HCT116 (cell line): Measurements from ENCODE around the gene EVA1A. TPM values are rescaled to one million over a fixed set of nuclear protein-coding genes. Genes with fewer than 3 reads are reported as not detected.
"Not testable (repeated sequence)": the region's sequence is repeated elsewhere in the genome, so short reads cannot be mapped to it uniquely, and the experiment has no call there.

Experiments used
- ATAC-seq: fragments of 200-7000 bp; cut with Tn5 transposase; 2 replicates; pipeline ENCODE4 v1.9.1; 2020; ENCODE audit warnings: mild to moderate bottlenecking, moderate library complexity
- BruUV-seq: library from RNA; stranded (reverse); fragments of 400-500 nt; replicated peaks from 2 replicates; lab custom pipeline; 2021; lab: Mats Ljungman, UMichigan
- CTCF ChIA-PET: fragments of 300-600 bp; sonication (Branson Sonifier 250); formaldehyde crosslinking; loops from one replicate; lab custom pipeline; 2021; ENCODE audit warnings: antibody characterized with exemption; lab: Charles Lee
- POLR2A ChIA-PET: fragments of 300-600, 350-600 bp; sonication (Branson Sonifier 250); formaldehyde crosslinking; loops from one replicate; lab custom pipeline; 2021; ENCODE audit warnings: antibody characterized with exemption; lab: Charles Lee
- RAD21 ChIA-PET, 2 experiments: fragments of 300-600 bp; sonication (Branson Sonifier 250); formaldehyde crosslinking; loops; one replicate each; lab custom pipeline; 2023; ENCODE audit warnings: low total read pairs in 2 of 2; ENCODE audit not compliant: uncharacterized antibody in 2 of 2, unreplicated experiment in 2 of 2, low non-redundant PET in 1 of 2; lab: Charles Lee
- DNase-seq: peaks from one replicate; pipeline ENCODE4 v3.0.0-alpha.2; 2010; ENCODE audit warnings: low read depth, low spot score
- H2AFZ ChIP-seq: fragments of 200-600 bp; shearing (Covaris generic), sonication (generic); 2 replicates; pipeline ENCODE4 v1.6.1; 2017; ENCODE audit warnings: low read depth, mixed run types, mixed read lengths, antibody characterized with exemption, low read length; ENCODE audit not compliant: poor library complexity, severe bottlenecking
- H3K27ac ChIP-seq: 2 replicates; pipeline ENCODE4 v1.5.1; 2012; ENCODE audit warnings: low read depth, low read length
- H3K27me3 ChIP-seq: fragments of 200-600 bp; sonication (generic); 2 replicates; pipeline ENCODE4 v1.6.1; 2016; ENCODE audit warnings: mixed run types, low read length, mixed read lengths; ENCODE audit not compliant: insufficient read depth
- H3K36me3 ChIP-seq, 2 experiments: fragments of 200-500 bp in 1 of 2; fragments of 200-600 bp in 1 of 2; sonication (Bioruptor generic) in 1 of 2; sonication (generic) in 1 of 2; 2 replicates each; pipeline versions ENCODE4 v1.5.1 to v1.6.1; 2014 to 2016; ENCODE audit warnings: low read length in 2 of 2, inconsistent platforms in 1 of 2, mixed read lengths in 1 of 2, mixed run types in 1 of 2; ENCODE audit not compliant: insufficient read depth in 2 of 2, control insufficient read depth in 1 of 2
- H3K4me1 ChIP-seq, 2 experiments: fragments of 200-600 bp in 1 of 2; sonication (generic) in 1 of 2; 2 replicates each; pipeline versions ENCODE4 v1.5.1 to v1.6.1; 2012 to 2017; ENCODE audit warnings: low read length in 2 of 2, inconsistent platforms in 1 of 2, mild to moderate bottlenecking in 1 of 2, mixed read lengths in 1 of 2, mixed run types in 1 of 2, moderate library complexity in 1 of 2; ENCODE audit not compliant: insufficient read depth in 2 of 2, control insufficient read depth in 1 of 2
- H3K4me2 ChIP-seq: fragments of 200-600 bp; sonication (generic); 2 replicates; pipeline ENCODE4 v1.6.1; 2017; ENCODE audit warnings: mixed run types, low read length, mixed read lengths
- H3K4me3 ChIP-seq, 2 experiments: fragments of 200-600 bp in 1 of 2; sonication (generic) in 1 of 2; replicated peaks in 1 of 2; 2 replicates each; pipeline ENCODE4 v1.5.1; 2011 to 2016; ENCODE audit warnings: low read length in 2 of 2, control low read depth in 1 of 2, low read depth in 1 of 2, mild to moderate bottlenecking in 1 of 2, mixed read lengths in 1 of 2, mixed run types in 1 of 2
- H3K79me2 ChIP-seq: fragments of 200-600 bp; sonication (generic); 2 replicates; pipeline ENCODE4 v1.6.1; 2017; ENCODE audit warnings: mild to moderate bottlenecking, mixed run types, low read length, moderate library complexity, mixed read lengths; ENCODE audit not compliant: insufficient read depth
- H3K9ac ChIP-seq: fragments of 200-600 bp; sonication (generic); 2 replicates; pipeline ENCODE4 v1.6.1; 2016; ENCODE audit warnings: low read length, mixed read lengths
- H3K9me2 ChIP-seq: fragments of 200-600 bp; sonication (generic), shearing (Covaris generic); 2 replicates; pipeline ENCODE4 v1.6.1; 2017; ENCODE audit warnings: mixed run types, mild to moderate bottlenecking, moderate library complexity; ENCODE audit not compliant: insufficient read depth
- H3K9me3 ChIP-seq, 2 experiments: fragments of 200-500 bp in 1 of 2; fragments of 200-600 bp in 1 of 2; sonication (Bioruptor generic) in 1 of 2; sonication (generic) in 1 of 2; 2 replicates each; pipeline ENCODE4 v1.6.1; 2014 to 2017; ENCODE audit warnings: low read length in 2 of 2, mixed read lengths in 2 of 2, inconsistent platforms in 1 of 2, low read depth in 1 of 2, mild to moderate bottlenecking in 1 of 2, mixed run types in 1 of 2, moderate library complexity in 1 of 2; ENCODE audit not compliant: control insufficient read depth in 1 of 2, insufficient read depth in 1 of 2
- H4K20me1 ChIP-seq: fragments of 200-600 bp; sonication (generic), shearing (Covaris generic); 2 replicates; pipeline ENCODE4 v1.6.1; 2017; ENCODE audit warnings: mixed run types, mild to moderate bottlenecking, moderate library complexity; ENCODE audit not compliant: insufficient read depth
- EGR1 ChIP-seq: IDR thresholded peaks from 2 replicates; pipeline ENCODE4 v1.6.1; 2012; ENCODE audit warnings: low read depth
- ELF1 ChIP-seq: IDR thresholded peaks from 2 replicates; pipeline ENCODE4 v1.6.1; 2012; ENCODE audit warnings: low read depth, borderline replicate concordance
- EZH2 ChIP-seq: fragments of 200-600 bp; sonication (generic); IDR thresholded peaks from 2 replicates; pipeline ENCODE4 v1.6.1; 2017; ENCODE audit warnings: antibody characterized with exemption, mixed run types
- EZH2phosphoT487 ChIP-seq: fragments of 200-600 bp; IDR thresholded peaks from 2 replicates; pipeline ENCODE4 v1.6.1; 2018; ENCODE audit warnings: antibody characterized with exemption, borderline replicate concordance
- JUND ChIP-seq: IDR thresholded peaks from 2 replicates; pipeline ENCODE4 v1.6.1; 2012
- MAX ChIP-seq: IDR thresholded peaks from 2 replicates; pipeline ENCODE4 v1.6.1; 2012
- POLR2A ChIP-seq: IDR thresholded peaks from 2 replicates; pipeline ENCODE4 v1.7.0; 2011; ENCODE audit warnings: borderline replicate concordance; ENCODE audit not compliant: insufficient read depth, insufficient read length; ENCODE audit errors: extremely low read depth
- POLR2AphosphoS5 ChIP-seq: IDR thresholded peaks from 2 replicates; pipeline ENCODE4 v1.6.1; 2011; ENCODE audit warnings: mild to moderate bottlenecking, low read depth, low read length, moderate library complexity
- RAD21 ChIP-seq: IDR thresholded peaks from 2 replicates; pipeline ENCODE4 v1.6.1; 2012; ENCODE audit warnings: low read depth, mild to moderate bottlenecking
- ZFX ChIP-seq: fragments of 450-650 bp; IDR thresholded peaks from 2 replicates; pipeline ENCODE4 v1.6.1; 2017
- ZNF274 ChIP-seq: fragments of 200-500 bp; sonication (Bioruptor generic); IDR thresholded peaks from 2 replicates; pipeline ENCODE4 v1.6.1; 2014; ENCODE audit warnings: mild to moderate bottlenecking, low read depth, low read length, inconsistent platforms
- intact Hi-C: fragments of 100-400 bp; cut with micrococcal nuclease; formaldehyde crosslinking; loops from 2 replicates; pipeline ENCODE4 v1.10.0; 2022
- total RNA-seq: library from RNA; stranded (reverse); gene quantifications from one replicate; pipeline ENCODE4 v1.2.1, GENCODE V29; 2021; ENCODE audit not compliant: unreplicated experiment
- TF ChIP-seq, protein P1 (sequence below): IDR thresholded peaks from 2 replicates; pipeline ENCODE4 v1.6.1; 2012
- TF ChIP-seq, protein P2 (sequence below), 3 experiments: fragments of 200-600 bp in 1 of 3; sonication (generic) in 1 of 3; IDR thresholded peaks in 2 of 3; conservative IDR thresholded peaks in 1 of 3; 2 replicates each; pipeline ENCODE4 v1.5.1; 2012 to 2017; ENCODE audit warnings: low read depth in 2 of 3, low read length in 2 of 3, antibody characterized with exemption in 1 of 3, borderline replicate concordance in 1 of 3, control low read depth in 1 of 3, mild to moderate bottlenecking in 1 of 3, mixed read lengths in 1 of 3, mixed run types in 1 of 3, moderate library complexity in 1 of 3; ENCODE audit not compliant: insufficient read depth in 1 of 3

The EVA1A gene
- total RNA-seq, 1 experiment from 2014 or later: 2.8 TPM

GRCh38 chr2:75482398-75482797 lies 78.3 kb downstream of the EVA1A start (continued):
- TF ChIP-seq MAX: no peak
- no peak for TF ChIP-seq ELF1
- no peak for TF ChIP-seq RAD21
- TF ChIP-seq, protein P1, sequence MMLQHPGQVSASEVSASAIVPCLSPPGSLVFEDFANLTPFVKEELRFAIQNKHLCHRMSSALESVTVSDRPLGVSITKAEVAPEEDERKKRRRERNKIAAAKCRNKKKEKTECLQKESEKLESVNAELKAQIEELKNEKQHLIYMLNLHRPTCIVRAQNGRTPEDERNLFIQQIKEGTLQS: no peak
- no peak for TF ChIP-seq EGR1
- no peak for TF ChIP-seq POLR2AphosphoS5
- TF ChIP-seq POLR2A: no peak

GRCh38 chr2:75480971-75481836 lies 79.5 kb downstream of the EVA1A start:
- H2AFZ ChIP-seq: no peak overlapping the region
- ATAC-seq: peak; percentile 69
- H3K9me2 ChIP-seq: no peaks in the 10 kb centered on the region
- H3K4me3 ChIP-seq: no peak overlapping the region
- ChIA-PET RAD21 (no interaction called here), CTCF (no interaction called here), POLR2A (no interaction called here)
- no peak overlapping the region for H3K9ac ChIP-seq
- no TSS peak for BruUV-seq
- intact Hi-C loops: no loop called here
- peaks cover 32% of the 10 kb centered on the region for H3K27me3 ChIP-seq
- H3K36me3 ChIP-seq: no peaks in the 10 kb centered on the region
- no peaks in the 10 kb centered on the region for H3K4me1 ChIP-seq
- H4K20me1 ChIP-seq: no peaks in the 10 kb centered on the region
- TF ChIP-seq ZFX (no peak), JUND (no peak), EZH2phosphoT487 (no peak), EZH2 (no peak), ELF1 (no peak), ZNF274 (no peak)
- TF ChIP-seq, protein P2, sequence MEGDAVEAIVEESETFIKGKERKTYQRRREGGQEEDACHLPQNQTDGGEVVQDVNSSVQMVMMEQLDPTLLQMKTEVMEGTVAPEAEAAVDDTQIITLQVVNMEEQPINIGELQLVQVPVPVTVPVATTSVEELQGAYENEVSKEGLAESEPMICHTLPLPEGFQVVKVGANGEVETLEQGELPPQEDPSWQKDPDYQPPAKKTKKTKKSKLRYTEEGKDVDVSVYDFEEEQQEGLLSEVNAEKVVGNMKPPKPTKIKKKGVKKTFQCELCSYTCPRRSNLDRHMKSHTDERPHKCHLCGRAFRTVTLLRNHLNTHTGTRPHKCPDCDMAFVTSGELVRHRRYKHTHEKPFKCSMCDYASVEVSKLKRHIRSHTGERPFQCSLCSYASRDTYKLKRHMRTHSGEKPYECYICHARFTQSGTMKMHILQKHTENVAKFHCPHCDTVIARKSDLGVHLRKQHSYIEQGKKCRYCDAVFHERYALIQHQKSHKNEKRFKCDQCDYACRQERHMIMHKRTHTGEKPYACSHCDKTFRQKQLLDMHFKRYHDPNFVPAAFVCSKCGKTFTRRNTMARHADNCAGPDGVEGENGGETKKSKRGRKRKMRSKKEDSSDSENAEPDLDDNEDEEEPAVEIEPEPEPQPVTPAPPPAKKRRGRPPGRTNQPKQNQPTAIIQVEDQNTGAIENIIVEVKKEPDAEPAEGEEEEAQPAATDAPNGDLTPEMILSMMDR (IDR thresholded peaks at IDR 0.05 in 2 of 3, conservative IDR thresholded peaks at IDR 0.05 in 1 of 3; ENCODE audit: borderline replicate concordance in 1 of 3, insufficient read depth in 1 of 3, low read depth in 2 of 3, low read length in 2 of 3): peak in 2 of 3 experiments; percentile 45 to 46; a peak in 4 of 6 replicates
- DNase-seq: peak; percentile 10
- H3K79me2 ChIP-seq: no peaks in the 10 kb centered on the region
- H3K9me3 ChIP-seq: no peaks in the 10 kb centered on the region
- H3K4me2 ChIP-seq: no peak overlapping the region
- no peak overlapping the region for H3K27ac ChIP-seq

DNA sequence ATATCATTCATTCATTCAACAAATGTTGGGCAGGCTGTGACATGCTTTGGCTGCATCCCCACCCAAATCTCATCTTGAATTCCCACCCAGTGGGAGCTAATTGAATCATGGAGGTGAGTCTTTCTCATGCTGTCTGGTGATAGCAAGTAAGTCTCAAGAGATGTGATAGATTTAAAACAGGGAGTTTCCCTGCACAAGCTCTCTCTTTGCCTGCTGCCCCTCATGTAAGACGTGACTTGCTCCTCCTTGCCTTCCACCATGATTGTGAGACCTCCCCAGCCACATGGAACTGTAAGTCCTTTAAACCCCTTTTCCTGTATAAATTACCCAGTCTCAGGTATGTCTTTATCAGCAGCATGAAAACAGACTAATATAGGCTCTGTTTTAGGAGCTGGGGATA lies 83.0 kb downstream of the EVA1A start:
- H3K4me3 ChIP-seq, H3K4me1 ChIP-seq, H3K9me2 ChIP-seq, RAD21 ChIA-PET, H2AFZ ChIP-seq, H3K36me3 ChIP-seq, POLR2A ChIA-PET, H3K4me2 ChIP-seq, H3K9ac ChIP-seq, H3K9me3 ChIP-seq, H4K20me1 ChIP-seq, intact Hi-C loops, H3K27ac ChIP-seq, DNase-seq, ATAC-seq, H3K79me2 ChIP-seq, CTCF ChIA-PET, BruUV-seq: not testable (repeated sequence)
- H3K27me3 ChIP-seq: peaks cover 10% of the 10 kb centered on the region
